Forelimb muscle (tissue), 1 donor: ENCODE data around the gene COPS6. TPM values are rescaled to one million over a fixed set of nuclear protein-coding genes. Genes with fewer than 3 reads are reported as not detected.

Source experiments
- DNase-seq: peaks from one replicate; pipeline ENCODE4 v3.0.0-alpha.2; 2013; ENCODE audit warnings: low read depth
- polyA plus RNA-seq: library from polyadenylated mRNA; unstranded; fragments of 120-200 nt; gene quantifications from one replicate; pipeline ENCODE4 v1.2.1, GENCODE V29; 2013; ENCODE audit not compliant: insufficient read length

The COPS6 gene
- 78.2 TPM for polyA plus RNA-seq

DNA sequence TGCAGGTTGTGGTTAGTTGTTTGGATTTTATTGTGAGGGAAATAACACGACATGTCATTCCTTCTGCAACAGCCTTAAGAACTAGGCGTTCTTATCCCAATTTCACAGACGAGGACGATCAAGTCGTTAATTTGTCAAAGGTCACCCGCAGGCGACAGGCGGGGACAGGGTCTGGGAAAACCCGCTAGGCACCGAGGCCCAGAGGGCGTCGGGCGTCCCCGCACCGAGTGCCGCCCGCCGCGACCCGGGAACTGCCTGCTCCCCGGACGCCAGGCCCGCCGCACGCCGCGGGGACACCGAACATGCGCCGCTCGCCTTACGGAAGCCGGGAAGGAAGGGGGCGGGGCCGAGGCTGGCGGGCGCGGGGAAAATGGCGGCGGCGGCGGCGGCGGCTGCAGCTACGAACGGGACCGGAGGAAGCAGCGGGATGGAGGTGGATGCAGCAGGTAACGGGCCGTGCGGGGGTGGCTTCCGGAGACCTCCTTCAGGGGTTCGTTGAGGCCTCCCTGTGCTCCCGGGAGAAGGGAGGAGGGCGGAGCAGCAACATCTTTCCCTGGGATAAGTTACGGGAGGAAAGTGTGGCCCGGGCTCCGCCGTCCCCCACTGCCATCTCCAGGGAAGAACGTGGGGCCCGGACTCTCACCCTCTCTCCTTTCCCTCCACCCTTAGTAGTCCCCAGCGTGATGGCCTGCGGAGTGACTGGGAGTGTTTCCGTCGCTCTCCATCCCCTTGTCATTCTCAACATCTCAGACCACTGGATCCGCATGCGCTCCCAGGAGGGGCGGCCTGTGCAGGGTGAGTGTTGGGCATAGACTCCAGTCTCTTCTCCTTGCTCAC lies at the start of gene COPS6:
Gene COPS6, plus strand, starts transcription at position 349 of the 837 bp plus-strand sequence. Its CDS starts 22 bp downstream, at position 371.
- DNase-seq, result no peak

DNA sequence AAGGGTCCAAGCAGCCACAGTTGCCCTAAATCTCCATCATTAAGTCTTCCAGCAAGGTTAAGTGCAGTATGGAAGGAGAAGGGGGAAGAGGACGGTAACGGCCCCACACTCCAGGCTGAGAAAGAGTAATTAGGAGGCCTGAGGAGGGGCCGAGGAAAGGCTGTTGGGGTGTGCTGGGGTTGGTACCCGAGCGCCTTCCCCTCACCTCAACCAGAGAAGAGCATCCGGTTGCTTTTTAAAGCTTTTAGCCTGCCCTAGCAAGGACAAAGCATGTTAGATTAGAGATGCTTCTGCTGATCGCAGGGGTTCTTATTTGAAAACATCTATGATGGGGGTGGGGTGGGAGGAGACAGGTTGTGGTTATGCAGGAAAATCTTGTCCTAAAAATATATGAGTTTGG lies 48.2 kb upstream of the COPS6 start:
- DNase-seq, result no peak

DNA sequence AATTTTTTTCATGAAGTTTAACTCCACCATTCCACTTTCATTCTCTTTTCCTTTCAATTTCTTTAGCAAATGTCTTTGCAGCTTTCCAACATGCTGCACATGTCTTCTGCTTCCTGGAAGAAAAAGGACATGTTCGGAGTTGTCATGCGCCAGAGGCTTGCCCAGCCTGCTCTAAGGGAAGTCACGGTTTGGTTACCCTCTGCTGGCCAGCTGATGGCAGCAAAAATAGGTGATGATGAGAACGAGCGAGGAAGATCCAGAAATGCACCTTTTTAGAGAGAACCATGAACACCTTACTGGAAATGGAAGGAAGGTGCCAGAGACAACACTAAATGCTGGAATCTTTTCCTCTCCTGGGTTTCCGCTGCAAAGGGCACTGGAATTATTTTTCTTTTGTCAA lies 44.1 kb upstream of the COPS6 start:
- DNase-seq, result no peak

DNA sequence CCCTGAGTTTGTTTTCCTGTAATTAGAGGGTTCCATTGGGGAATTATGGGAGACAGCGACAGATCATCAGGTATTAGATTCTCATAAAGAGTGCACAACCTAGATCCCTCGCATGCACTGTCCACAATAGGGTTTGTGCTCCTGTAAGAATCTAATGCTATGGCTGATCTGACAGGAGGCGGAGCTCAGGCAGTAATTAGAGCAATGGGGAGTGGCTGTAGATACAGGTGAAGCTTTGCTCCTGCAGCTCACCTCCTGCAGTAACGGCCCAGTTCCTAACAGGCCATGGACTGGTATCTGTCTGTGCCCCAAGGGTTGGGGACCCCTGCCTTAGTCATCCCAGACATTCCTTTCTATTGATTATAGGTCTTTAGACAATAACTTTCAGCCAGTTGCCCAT lies 40.1 kb upstream of the COPS6 start:
- DNase-seq, result no peak

DNA sequence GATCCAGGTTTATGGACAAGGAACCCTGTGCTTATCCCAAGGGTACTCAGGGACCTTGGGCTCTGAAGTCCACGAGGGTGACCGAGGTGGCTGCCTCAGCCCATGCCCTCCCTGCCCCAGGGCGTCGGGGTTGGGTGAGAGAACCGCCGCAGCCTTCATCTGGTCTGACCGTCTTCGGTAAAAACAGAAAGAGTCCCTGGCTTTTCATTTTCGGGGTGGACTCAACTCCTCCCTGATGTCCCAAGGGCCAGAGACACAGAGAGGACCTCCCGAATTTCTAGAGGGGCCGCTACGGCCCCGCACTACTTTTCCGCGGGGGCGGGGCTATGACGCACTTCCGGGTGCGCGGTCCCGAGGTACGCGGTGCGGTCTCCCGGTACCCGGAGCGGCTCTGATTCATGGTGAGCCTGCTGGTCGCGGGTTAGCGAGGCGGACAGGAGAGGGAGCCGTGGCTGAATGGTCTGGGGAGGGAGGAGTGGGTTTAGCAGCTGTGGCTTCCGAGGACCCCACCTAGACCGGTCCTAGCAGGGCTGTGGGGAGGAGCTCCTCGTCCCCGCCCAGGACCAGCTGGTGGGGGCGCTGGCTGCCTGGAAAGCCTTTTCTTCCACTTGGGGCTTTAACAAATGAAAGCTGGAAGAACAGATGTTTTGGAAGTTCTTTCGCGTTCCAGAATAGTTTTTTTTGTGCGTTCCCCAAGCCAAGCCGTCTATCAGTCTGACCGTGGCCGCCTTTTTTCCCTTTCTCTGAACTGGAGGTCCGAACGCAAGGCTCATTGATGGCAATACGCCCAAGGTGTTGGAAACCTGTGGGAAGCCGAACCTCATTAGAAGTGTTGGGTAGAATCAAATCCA lies 39.1 kb upstream of the COPS6 start, which contains the start of gene ZSCAN21:
Gene ZSCAN21, plus strand, starts transcription at position 334 of the 851 bp plus-strand sequence. CDS start 7,233 bp downstream, outside the sequence.
- peak; percentile 60 for DNase-seq

DNA sequence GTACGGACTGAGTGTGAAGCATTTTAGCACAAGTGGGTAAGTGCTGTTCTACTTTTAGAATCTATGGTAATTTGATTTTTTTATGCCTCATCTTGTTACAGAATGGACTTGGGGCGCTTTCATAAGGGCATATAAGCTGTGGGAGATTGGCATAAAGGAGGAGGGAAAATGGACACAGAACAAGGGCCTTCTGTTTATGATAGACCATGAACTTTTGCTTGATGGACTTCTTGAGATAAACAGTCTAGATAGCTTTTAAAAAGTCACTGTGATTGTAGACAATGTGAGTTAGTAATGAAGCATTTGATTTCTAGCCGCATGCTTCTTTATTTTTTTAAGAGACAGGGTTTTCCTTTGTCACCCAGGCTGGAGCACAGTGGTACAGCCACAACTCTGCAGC lies 37.2 kb upstream of the COPS6 start:
- no peak for DNase-seq

DNA sequence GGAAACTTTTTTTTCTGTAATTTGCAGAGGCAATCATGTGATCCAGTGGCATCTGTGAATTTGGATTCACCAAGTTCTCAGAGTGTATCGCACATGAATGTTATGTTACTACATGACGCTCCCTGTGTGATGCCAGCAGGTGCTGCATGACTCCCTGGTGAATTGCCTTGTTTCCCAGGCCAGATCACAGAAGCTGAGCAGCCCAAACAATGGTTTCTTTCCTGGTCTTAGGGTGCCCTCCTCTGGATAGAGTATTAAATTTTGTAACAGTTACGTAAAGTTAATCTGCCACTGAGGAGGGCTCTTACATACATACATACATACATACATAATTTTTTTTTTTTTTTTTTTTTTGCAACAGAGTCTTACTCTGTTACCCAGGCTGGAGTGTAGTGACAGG lies 35.6 kb upstream of the COPS6 start:
- no peak for DNase-seq

DNA sequence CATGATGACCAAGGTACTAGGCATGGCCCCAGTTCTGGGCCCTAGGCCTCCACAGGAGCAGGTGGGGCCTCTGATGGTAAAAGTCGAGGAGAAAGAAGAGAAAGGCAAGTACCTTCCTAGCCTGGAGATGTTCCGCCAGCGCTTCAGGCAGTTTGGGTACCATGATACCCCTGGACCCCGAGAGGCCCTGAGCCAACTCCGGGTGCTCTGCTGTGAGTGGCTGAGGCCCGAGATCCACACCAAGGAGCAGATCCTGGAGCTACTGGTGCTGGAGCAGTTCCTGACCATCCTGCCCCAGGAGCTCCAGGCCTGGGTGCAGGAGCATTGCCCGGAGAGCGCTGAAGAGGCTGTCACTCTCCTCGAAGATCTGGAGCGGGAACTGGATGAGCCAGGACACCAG lies 31.8 kb upstream of the COPS6 start:
- DNase-seq, result no peak

DNA sequence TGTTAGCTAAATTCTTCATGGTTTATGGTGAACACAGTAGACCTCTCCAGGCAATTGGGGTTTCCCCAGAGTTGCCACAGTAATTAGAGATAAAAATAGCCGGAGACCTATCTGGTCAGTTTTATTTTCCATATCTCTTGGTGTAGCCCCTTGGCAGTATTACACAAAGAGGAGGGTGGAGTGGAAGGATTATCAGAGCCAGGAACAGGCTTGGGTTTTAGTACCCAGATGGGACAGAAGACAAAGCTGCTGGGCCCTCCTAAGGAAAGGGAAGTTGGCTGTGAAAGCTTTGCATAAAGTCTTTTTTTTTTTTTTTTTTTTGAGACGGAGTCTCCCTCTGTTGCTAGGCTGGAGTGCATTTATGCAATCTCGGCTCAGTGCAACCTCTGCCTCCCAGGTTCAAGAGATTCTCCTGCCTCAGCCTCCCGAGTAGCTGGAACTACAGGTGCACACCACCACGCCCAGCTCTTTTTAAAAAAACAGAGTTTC lies 29.5 kb upstream of the COPS6 start:
- DNase-seq, result no peak

DNA sequence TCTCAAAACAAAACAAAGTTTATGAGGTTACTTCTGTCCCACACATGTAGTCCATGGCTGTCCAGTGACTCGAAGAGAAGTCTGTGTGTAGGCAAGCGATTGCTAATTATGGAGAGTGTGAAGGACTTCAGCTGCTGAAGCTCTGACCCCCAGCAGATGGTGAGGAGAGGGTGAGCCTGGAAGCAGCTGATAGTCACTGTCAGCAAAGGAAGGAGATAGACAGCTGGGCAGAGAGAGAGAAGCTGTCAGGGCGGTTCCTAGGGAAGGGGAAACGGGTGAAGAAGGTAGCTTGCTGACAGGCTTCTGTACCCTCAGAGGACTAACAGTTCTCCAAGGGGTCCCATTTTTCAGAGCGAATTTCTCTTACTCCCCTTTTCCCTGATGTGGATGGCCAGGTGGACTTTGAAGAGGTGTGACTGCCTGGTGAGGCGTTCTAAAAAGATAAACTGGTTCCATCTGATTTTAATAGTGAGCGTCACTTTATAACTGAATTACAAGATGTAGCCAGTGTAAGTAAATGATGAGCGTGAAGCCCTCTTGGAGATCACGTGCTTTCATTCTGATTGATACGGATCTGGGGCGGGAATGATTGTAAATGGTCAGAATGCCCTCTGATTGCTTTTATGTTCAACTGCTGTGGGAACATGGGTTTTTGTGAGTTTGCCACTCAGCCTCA lies 27.1 kb upstream of the COPS6 start:
- no peak for DNase-seq

DNA sequence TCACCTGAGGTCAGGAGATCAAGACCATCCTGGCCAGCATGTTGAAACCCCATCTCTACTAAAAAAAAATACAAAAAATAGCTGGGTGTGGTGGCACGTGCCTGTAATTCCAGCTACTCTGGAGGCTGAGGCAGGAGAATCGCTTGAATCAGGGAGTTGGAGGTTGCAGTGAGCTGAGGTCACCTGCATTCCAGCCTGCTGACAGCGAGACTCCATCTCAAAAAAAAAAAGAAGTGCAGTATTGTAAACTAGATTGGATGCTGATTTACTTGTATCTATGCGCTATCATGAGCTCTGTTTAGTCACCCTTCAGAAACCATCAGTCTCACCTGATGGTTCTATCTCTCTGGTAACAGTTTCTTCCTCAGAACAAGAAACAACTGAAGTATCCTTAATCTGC lies 25.4 kb upstream of the COPS6 start:
- DNase-seq, result no peak

DNA sequence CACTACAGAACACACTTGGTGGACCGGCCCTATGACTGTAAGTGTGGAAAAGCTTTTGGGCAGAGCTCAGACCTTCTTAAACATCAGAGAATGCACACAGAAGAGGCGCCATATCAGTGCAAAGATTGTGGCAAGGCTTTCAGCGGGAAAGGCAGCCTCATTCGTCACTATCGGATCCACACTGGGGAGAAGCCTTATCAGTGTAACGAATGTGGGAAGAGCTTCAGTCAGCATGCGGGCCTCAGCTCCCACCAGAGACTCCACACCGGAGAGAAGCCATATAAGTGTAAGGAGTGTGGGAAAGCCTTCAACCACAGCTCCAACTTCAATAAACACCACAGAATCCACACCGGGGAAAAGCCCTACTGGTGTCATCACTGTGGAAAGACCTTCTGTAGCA lies 24.6 kb upstream of the COPS6 start:
- DNase-seq, result no peak

DNA sequence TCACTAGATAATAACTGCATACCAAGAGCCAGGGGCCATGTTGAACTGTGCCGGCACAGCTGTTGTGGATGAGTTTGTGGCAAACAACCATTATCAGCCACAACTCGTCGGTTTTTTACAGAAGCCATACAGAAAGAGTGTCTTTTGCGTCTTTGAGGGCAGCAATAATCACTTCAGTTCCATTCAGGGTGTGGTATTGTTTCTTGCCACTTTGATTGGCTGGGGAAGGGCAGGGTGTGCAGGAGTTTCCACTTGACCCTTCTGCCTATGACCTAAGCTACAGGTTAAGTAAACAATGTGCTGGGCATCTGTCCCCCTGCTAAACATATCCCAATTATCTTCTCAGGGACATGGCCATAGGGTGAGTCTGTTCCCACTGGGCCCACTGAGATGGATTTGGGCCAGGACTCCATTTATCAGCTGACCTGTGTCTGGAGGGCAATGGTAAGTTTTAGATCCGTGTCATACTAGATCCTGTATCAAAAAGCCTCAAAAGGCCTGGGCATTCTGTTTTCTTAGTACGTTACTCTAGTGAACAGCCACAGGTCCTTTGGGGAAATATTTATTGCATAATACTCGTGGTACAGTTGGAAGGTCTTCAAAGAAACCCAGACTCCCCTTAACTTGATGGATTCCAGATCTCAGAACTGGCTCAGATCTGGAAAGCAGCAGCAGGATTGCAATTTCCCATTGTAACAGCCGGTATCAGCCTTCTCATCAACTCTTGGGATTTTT lies 23.1 kb upstream of the COPS6 start:
- DNase-seq, result no peak

DNA sequence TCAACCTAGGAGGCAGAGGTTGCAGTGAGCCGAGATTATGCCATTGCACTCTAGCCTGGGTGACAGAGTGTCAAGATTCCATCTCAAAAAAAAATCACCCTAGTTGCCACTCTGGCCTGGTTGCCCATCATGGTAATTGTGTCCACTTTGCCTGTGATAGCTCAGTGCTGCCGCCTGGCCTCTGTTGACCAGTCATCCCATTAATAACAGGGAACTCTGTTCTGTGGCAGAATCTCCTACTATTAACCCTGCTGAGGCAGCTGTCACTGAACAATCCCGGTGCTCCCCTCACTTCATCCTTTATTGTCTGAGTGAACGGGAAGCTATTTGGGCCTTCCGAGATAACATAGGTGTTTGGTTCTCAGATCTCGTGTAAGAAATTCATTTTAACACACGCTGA lies 21.8 kb upstream of the COPS6 start:
- no peak for DNase-seq

DNA sequence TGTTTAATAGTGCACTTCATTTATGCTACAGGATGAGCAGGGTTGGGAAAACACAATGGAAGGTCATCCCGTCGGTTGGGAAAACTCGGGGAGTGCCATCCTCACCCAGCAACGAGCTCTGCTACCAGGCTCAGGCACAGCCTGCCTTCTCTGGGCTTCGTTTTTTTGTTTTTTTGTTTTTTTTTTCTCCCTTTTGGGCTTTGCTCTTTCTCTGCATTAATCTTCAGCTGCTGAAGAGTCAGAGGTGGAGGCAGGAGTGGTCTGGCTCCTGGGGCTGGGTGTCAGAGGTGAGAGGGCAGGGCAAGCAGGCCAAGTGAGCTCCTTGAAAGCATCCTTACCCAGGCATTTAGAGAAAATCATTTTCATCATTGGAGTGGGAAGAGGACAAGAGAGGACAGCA lies 18.8 kb upstream of the COPS6 start:
- no peak for DNase-seq

DNA sequence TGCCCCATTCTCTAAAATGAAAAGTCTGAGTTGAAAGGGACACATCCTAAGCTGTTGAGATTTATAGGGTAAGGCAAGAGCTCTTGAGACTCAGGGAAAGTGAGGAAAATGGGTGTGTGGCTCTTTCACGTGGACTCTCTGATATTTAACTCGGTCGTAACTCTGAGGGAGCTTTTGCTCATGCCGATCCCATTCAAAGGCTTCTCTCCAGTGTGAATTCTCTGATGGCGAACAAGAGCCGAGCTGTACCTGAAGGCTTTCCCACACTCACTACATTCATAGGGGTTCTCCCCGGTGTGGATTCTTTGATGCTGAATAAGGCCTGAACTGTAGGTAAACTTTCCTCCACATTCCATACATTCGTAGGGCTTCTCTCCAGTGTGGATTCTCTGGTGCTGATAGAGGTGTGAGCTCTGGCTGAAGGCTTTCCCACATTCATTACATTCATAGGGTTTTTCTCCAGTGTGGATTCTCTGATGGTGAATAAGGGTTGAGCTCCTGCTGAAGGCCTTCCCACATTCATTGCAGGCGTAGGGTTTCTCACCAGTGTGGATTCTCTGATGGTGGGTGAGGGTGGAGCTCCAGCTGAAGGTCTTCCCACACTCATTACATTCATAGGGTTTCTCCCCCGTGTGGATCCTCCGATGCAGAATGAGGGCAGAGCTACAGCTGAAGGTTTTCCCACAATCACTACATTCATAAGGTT lies 17.6 kb upstream of the COPS6 start:
- DNase-seq, result no peak

DNA sequence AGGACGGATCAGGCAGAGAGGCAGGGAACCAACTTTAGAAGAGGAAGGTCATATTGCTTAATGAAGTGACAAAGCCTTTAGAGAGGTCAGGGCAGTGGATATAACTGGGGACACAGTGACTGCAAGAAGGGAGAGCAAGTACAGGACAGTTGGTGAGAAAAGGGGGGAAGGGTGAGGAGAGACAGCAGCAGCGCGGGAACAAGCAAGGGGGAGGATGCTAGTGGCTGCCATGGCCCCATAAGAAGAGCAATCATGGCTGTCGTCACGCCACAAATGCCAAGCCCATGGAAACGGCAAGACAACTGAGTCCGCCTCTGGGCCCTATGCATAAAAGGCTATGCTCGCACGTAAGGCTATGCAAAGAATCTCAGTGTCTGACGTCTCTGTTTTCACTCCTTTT lies 16.3 kb upstream of the COPS6 start:
- no peak for DNase-seq

DNA sequence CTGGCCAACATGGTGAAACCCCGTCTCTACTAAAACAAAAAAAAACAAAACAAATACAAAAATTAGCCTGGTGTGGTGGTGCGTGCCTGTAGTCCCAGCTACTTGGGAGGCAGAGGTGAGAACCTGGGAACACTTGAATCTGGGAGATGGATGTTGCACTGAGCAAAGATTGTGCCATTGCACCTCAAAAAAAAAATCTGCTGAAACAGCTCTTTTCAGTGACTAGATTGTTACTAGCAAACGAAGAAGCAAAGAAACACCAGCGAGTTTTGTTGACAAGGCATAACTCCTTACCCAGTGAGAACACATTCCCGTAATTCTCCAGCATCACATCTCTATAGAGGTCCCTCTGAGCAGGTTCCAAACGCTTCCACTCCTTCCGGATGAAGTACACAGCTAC lies 13.9 kb upstream of the COPS6 start:
- DNase-seq, result no peak

DNA sequence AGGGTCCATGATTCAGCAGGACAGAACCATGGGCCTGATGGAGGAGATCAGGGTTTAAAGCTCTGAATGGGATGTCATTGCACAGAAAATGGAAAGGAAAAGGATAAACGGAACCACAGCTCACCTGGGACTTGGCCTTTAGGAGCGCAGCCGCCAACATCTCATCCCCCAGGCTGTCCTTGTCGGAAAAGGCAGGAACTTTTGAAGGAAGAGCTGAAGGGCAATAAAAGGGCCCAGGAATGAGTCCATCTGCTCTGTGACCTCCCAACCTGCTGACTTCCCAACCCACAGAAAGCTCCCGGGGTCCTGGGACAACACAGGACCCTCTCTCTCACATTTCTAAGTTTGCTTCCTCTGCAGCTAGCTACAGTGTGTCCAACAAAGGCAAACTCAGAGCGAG lies 13.4 kb upstream of the COPS6 start:
- DNase-seq, result no peak

DNA sequence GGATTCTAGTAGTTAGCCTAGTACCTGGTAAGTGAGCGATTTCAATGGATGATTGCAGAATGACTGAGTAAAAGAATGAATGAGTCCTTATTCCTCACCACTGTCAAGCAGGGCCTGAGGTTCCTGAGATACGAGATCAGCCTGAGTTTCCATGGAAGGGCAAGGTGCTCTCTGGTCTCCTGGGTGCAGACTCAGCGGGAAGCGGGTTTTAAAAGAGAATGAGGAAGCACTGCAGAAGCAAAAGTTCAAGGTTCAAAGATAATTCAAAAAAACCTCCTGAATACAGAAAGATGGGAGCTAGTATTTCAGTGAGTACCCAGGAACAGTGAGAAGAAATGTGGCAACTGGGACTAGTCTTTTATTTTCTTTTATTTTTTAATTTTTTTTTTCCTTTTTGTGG lies 11.6 kb upstream of the COPS6 start:
- DNase-seq, result no peak
